Activated naive CD8-positive, alpha-beta T cell treated with anti-CD3 and anti-CD28 coated beads, Interleukin-2, amount 50 U/mL, for 24 hours (primary cell): ENCODE data around the gene RACK1.

Experiments used
- ATAC-seq: fragments of 150-1000 bp; cut with Tn5 transposase; one replicate; pipeline ENCODE4 v1.10.0; 2021
- DNase-seq: peaks from one replicate; pipeline ENCODE4 v3.0.0; 2021
- H3K27ac Mint-ChIP-seq: one replicate; pipeline ENCODE4 v1.8.0; 2021; ENCODE audit warnings: mild to moderate bottlenecking, mixed read lengths
- H3K27me3 Mint-ChIP-seq: one replicate; pipeline ENCODE4 v1.8.0; 2021; ENCODE audit warnings: mixed read lengths
- H3K36me3 Mint-ChIP-seq: one replicate; pipeline ENCODE4 v1.8.0; 2021; ENCODE audit warnings: low read depth, mixed read lengths
- H3K4me1 Mint-ChIP-seq: one replicate; pipeline ENCODE4 v1.8.0; 2021; ENCODE audit warnings: mixed read lengths
- H3K4me3 Mint-ChIP-seq: one replicate; pipeline ENCODE4 v1.8.0; 2021; ENCODE audit warnings: mild to moderate bottlenecking, moderate library complexity, mixed read lengths
- H3K9me3 Mint-ChIP-seq: one replicate; pipeline ENCODE4 v1.8.0; 2021; ENCODE audit warnings: mixed read lengths

Gene RACK1

GRCh38 chr5:181205761-181206649, 37.7 kb downstream of the RACK1 start:
- peak overlapping the region; percentile 95 for H3K27ac Mint-ChIP-seq
- no peak for DNase-seq
- no peaks in the 10 kb centered on the region for H3K9me3 Mint-ChIP-seq
- H3K4me3 Mint-ChIP-seq, result peak overlapping the region; percentile 89
- peaks cover 39% of the 10 kb centered on the region for H3K27me3 Mint-ChIP-seq
- peaks cover 34% of the 10 kb centered on the region for H3K4me1 Mint-ChIP-seq
- ATAC-seq, result no peak
- peaks cover 9% of the 10 kb centered on the region for H3K36me3 Mint-ChIP-seq

- Mint-ChIP-seq H3K4me1 (peaks cover 32% of the 10 kb centered on the region), H3K9me3 (no peaks in the 10 kb centered on the region), H3K4me3 (peak within 1 kb of the TSS; percentile 89), H3K36me3 (peaks cover 9% of the 10 kb centered on the region), H3K27ac (peak within 1 kb of the TSS; percentile 95), H3K27me3 (peaks cover 43% of the 10 kb centered on the region)
- ATAC-seq (no peak), DNase-seq (peak; percentile 49)
Measured at GRCh38 chr5:181204826-181205760, 38.6 kb downstream of the RACK1 start, which contains the start of gene TRIM7. TRIM7 (minus strand) TSS chr5:181205196; CDS start chr5:181205110, 86 bp downstream.

- Mint-ChIP-seq H3K36me3 (peaks cover 9% of the 10 kb centered on the region), H3K27ac (no peak overlapping the region), H3K4me1 (peaks cover 32% of the 10 kb centered on the region), H3K27me3 (peaks cover 43% of the 10 kb centered on the region), H3K4me3 (peak overlapping the region; percentile 77), H3K9me3 (no peaks in the 10 kb centered on the region)
- ATAC-seq, result no peak
- no peak for DNase-seq
Measured at GRCh38 chr5:181204113-181204825, 39.4 kb downstream of the RACK1 start.

- no peaks in the 10 kb centered on the region for H3K9me3 Mint-ChIP-seq
- DNase-seq (no peak), ATAC-seq (no peak)
- H3K4me3 Mint-ChIP-seq, result peak overlapping the region; percentile 77
- H3K36me3 Mint-ChIP-seq, result peaks cover 9% of the 10 kb centered on the region
- H3K27ac Mint-ChIP-seq, result no peak overlapping the region
- peaks cover 32% of the 10 kb centered on the region for H3K4me1 Mint-ChIP-seq
- H3K27me3 Mint-ChIP-seq, result peaks cover 43% of the 10 kb centered on the region
Measured at GRCh38 chr5:181203777-181204112, 40.0 kb downstream of the RACK1 start.

GRCh38 chr5:181203093-181203711, 40.5 kb downstream of the RACK1 start:
- no peak for DNase-seq
- H3K36me3 Mint-ChIP-seq, result peaks cover 9% of the 10 kb centered on the region
- peak overlapping the region; percentile 77 for H3K4me3 Mint-ChIP-seq
- H3K27ac Mint-ChIP-seq, result no peak overlapping the region
- peaks cover 29% of the 10 kb centered on the region for H3K4me1 Mint-ChIP-seq
- peaks cover 43% of the 10 kb centered on the region for H3K27me3 Mint-ChIP-seq
- no peak for ATAC-seq
- no peaks in the 10 kb centered on the region for H3K9me3 Mint-ChIP-seq

GRCh38 chr5:181200816-181201215, 42.9 kb downstream of the RACK1 start:
- no peaks in the 10 kb centered on the region for H3K9me3 Mint-ChIP-seq

GRCh38 chr5:181199881-181200638, 43.6 kb downstream of the RACK1 start:
- no peak for DNase-seq

More at GRCh38 chr5:181200816-181201215, 42.9 kb downstream of the RACK1 start:
- DNase-seq (no peak), ATAC-seq (no peak)
- peaks cover 7% of the 10 kb centered on the region for H3K4me1 Mint-ChIP-seq
- H3K27ac Mint-ChIP-seq, result no peak overlapping the region
- H3K36me3 Mint-ChIP-seq, result no peaks in the 10 kb centered on the region
- peaks cover 27% of the 10 kb centered on the region for H3K27me3 Mint-ChIP-seq
- no peak overlapping the region for H3K4me3 Mint-ChIP-seq

GRCh38 chr5:181198905-181199519, 44.7 kb downstream of the RACK1 start:
- no peak for ATAC-seq
- H3K27me3 Mint-ChIP-seq, result peaks cover 19% of the 10 kb centered on the region
- no peaks in the 10 kb centered on the region for H3K9me3 Mint-ChIP-seq
- H3K4me3 Mint-ChIP-seq, result no peak overlapping the region
- no peak for DNase-seq
- H3K4me1 Mint-ChIP-seq, result peaks cover under 1% of the 10 kb centered on the region
- H3K36me3 Mint-ChIP-seq, result no peaks in the 10 kb centered on the region
- no peak overlapping the region for H3K27ac Mint-ChIP-seq

More at GRCh38 chr5:181199881-181200638, 43.6 kb downstream of the RACK1 start:
- Mint-ChIP-seq H3K27me3 (peaks cover 21% of the 10 kb centered on the region), H3K4me1 (peaks cover 3% of the 10 kb centered on the region), H3K4me3 (no peak overlapping the region), H3K27ac (no peak overlapping the region), H3K36me3 (no peaks in the 10 kb centered on the region), H3K9me3 (no peaks in the 10 kb centered on the region)
- no peak for ATAC-seq

- Mint-ChIP-seq H3K27me3 (peaks cover 12% of the 10 kb centered on the region), H3K4me1 (peaks cover 3% of the 10 kb centered on the region), H3K4me3 (no peak overlapping the region)
Measured at GRCh38 chr5:181198106-181198685, 45.5 kb downstream of the RACK1 start.

GRCh38 chr5:181197326-181197951, 46.3 kb downstream of the RACK1 start:
- H3K4me3 Mint-ChIP-seq, result no peak overlapping the region
- no peak for DNase-seq
- peaks cover 11% of the 10 kb centered on the region for H3K4me1 Mint-ChIP-seq
- H3K36me3 Mint-ChIP-seq, result peaks cover 2% of the 10 kb centered on the region
- ATAC-seq, result no peak
- peaks cover 7% of the 10 kb centered on the region for H3K27me3 Mint-ChIP-seq
- H3K27ac Mint-ChIP-seq, result no peak overlapping the region
- no peaks in the 10 kb centered on the region for H3K9me3 Mint-ChIP-seq

More at GRCh38 chr5:181198106-181198685, 45.5 kb downstream of the RACK1 start:
- H3K36me3 Mint-ChIP-seq, result no peaks in the 10 kb centered on the region
- H3K27ac Mint-ChIP-seq, result no peak overlapping the region
- peak; percentile 12 for ATAC-seq
- no peaks in the 10 kb centered on the region for H3K9me3 Mint-ChIP-seq
- no peak for DNase-seq

GRCh38 chr5:181195249-181195761, 48.4 kb downstream of the RACK1 start:
- no peaks in the 10 kb centered on the region for H3K9me3 Mint-ChIP-seq
- H3K4me1 Mint-ChIP-seq, result peaks cover 26% of the 10 kb centered on the region
- no peak for ATAC-seq
- DNase-seq, result no peak
- peaks cover 4% of the 10 kb centered on the region for H3K27me3 Mint-ChIP-seq
- peaks cover 5% of the 10 kb centered on the region for H3K36me3 Mint-ChIP-seq
- no peak overlapping the region for H3K4me3 Mint-ChIP-seq
- no peak overlapping the region for H3K27ac Mint-ChIP-seq
